Astrocyte of the spinal cord (primary cell): ENCODE measurements around the gene MESP1.

Source experiments
- DNase-seq: peaks from one replicate; pipeline ENCODE4 v3.0.0; 2011; ENCODE audit warnings: low read depth, low spot score
- H3K4me3 ChIP-seq: 2 replicates; pipeline ENCODE4 v1.5.1; 2011; ENCODE audit warnings: low read depth, mild to moderate bottlenecking, low read length, moderate library complexity
- in situ Hi-C: cut with HindIII; loops from 2 replicates; pipeline ENCODE4 v1.10.0; 2017; ENCODE audit warnings: low sequenced_read_pairs
- TF ChIP-seq, protein P1 (sequence below): IDR thresholded peaks from 2 replicates; pipeline ENCODE4 v1.5.1; 2012; ENCODE audit warnings: low read depth, mild to moderate bottlenecking, low read length, inconsistent platforms

Gene MESP1

DNA sequence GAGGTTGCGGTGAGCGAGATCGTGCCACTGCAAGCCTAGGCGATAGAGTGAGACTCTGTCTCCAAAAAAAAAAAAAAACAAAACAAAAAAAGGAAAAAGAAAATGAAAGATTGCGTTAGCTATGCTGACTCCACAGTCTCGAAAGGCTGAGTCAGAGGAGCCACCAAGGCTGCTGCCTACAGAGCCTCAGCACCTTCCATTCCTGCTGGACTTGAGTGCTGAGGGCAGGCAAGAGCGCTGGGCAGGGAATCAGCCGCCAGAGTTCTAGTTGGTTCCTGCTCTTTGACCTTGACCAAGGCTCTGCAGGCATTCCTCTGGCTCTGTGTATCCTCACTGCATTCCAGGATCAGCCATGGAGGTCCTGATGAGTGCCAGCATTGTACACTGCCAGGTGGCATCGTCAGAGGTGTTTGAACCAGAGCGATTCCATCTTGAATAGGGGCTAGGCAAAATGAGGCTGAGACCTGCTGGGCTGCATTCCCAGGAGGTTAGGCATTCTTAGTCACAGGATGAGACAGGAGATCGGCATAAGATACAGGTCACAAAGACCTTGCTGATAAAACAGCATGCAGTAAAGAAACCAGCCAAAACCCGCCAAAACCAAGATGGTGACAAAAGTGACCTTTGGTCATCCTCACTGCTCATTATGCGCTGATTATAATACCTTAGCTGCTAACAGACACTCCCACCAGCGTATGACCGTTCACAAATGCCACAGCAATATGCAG, 31.0 kb upstream of the MESP1 start:
- H3K4me3 ChIP-seq: no peak overlapping the region
- TF ChIP-seq, protein P1, sequence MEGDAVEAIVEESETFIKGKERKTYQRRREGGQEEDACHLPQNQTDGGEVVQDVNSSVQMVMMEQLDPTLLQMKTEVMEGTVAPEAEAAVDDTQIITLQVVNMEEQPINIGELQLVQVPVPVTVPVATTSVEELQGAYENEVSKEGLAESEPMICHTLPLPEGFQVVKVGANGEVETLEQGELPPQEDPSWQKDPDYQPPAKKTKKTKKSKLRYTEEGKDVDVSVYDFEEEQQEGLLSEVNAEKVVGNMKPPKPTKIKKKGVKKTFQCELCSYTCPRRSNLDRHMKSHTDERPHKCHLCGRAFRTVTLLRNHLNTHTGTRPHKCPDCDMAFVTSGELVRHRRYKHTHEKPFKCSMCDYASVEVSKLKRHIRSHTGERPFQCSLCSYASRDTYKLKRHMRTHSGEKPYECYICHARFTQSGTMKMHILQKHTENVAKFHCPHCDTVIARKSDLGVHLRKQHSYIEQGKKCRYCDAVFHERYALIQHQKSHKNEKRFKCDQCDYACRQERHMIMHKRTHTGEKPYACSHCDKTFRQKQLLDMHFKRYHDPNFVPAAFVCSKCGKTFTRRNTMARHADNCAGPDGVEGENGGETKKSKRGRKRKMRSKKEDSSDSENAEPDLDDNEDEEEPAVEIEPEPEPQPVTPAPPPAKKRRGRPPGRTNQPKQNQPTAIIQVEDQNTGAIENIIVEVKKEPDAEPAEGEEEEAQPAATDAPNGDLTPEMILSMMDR: no peak
- peak; percentile 55 for DNase-seq
- in situ Hi-C loops: no loop called here

DNA sequence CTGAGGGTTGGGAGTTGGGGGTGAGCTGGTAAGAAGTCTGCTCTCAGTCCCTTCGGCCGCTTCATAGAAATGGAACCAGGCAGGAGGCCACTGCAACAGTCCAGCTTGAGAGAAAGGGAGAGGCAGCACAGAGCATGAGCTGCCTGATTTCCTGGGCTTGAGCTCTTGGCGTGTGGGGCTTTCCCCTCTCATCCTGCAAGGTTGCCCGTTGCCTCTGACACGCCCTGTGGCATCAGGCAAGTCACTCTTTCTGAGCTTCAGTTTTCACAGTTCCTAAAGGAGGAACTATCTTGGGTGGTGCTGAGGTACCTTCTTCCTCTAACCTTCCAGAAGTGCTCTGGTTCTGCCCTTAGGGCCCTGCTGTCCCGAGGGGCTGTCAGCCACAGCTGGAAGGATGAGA, 30.0 kb upstream of the MESP1 start:
- in situ Hi-C loops: no loop called here
- DNase-seq: no peak
- no peak overlapping the region for H3K4me3 ChIP-seq
- TF ChIP-seq, protein P1: no peak

DNA sequence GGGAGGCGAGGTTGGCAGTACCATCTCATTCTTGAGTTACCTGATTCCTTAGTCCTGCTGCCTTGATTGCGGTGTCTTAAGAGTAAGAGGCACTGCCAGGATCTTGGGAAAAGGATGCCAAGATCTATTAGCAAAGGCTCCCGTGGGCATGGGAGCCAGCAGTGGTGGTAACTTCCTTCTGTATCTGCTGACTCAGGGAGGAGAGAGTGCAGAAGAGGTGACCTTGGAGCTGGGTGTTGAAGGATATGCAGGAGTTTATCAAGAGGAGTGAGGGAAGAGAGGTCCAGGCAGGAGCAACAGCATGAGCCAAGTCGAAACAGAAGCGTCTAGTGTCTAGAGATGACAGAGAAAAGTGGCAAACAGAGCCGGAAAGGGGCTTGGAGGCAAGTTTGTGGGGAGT, 29.6 kb upstream of the MESP1 start:
- DNase-seq: no peak
- in situ Hi-C loops: no loop called here
- TF ChIP-seq, protein P1: no peak
- no peak overlapping the region for H3K4me3 ChIP-seq

DNA sequence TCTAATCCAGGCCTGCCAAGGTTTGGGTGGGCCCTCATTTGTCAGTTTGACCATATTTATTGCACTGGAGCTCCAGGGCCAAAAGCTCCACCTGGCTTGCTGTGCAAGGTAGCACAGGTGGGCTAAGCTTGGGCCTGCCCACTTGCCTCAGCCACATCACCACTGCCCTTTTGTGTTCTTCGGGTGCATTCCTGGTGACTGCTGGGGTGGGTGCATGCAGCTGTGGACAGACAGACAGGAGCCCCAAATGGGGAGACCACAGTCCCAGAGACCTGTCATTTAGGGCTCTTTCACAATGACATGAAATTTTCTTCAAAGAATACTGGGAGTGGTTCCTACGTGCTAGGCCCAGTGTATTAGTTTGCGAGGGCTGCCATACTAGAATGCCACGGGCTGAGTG, 27.8 kb upstream of the MESP1 start:
- in situ Hi-C loops: no loop called here
- DNase-seq: no peak
- no peak overlapping the region for H3K4me3 ChIP-seq
- TF ChIP-seq, protein P1: no peak

DNA sequence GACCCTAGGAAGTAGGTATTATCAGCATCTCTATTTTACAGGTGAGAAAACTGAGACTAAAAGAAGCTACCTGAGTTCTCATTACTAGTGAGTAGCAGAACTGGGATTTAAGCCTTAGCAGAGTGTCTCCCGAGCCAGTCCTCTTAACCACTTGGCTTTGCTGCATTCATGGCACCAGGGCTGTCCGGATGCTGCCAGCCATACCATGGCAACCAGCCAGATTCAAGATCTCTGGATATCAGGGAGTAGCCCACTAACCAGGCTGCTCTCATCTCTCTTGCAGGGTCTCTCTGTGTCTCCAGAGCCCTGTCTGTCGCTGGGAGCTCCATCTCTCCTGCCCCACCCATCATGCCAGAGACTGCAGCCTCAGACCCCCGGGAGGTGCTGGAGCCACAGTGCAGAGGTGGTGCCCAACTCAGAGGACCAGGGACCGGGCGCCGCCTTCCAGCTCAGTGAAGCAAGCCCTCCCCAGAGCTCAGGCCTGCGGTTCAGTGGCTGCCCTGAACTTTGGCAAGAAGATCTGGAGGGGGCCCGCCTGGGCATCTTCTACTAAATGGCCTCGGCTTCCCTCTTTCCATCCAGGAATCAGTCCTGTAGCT, 26.8 kb upstream of the MESP1 start:
- in situ Hi-C loops: no loop called here
- no peak for DNase-seq
- H3K4me3 ChIP-seq: no peak overlapping the region
- TF ChIP-seq, protein P1: no peak

DNA sequence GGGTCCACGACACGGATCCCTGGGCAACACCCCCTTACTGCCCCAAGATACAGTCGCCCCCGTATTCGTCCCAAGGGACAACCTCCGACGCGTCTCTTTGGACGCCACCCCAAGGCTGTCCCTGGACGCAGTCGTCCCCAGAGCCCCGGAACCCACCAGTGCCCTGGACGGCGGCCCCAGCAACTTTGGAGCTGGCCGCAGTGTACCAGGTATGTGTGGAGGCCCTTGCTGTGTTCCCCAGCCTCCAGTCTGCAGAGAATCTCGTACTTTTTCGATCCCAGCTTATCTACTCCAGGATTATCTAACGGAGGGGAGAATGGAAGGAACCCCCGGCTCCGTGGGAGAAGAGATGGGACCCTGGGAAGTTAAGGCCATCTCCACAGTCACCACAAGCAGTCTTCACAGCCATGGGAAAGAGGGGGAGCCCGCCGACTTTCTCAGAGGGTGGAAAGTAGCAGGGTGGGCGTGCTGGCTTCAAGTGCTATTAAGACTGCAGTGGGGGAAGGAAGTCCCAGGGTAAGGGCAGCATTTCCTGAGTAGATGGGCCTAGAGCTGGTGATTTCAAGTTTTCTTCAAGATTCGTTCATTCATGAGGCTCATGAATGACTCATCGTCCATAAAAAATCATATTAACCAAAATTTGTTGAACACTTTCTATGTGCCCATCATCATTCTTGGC, 26.2 kb upstream of the MESP1 start:
- DNase-seq: no peak
- no peak overlapping the region for H3K4me3 ChIP-seq
- TF ChIP-seq, protein P1: no peak
- in situ Hi-C loops: no loop called here
